Raji (cell line): ENCODE results near the gene MEIOC.

ENCODE experiments used
- POLR2A ChIP-seq: IDR thresholded peaks from 2 replicates; pipeline ENCODE4 v1.6.1; 2011; ENCODE audit warnings: low read depth, low read length, control low read depth; ENCODE audit not compliant: insufficient read depth

MEIOC gene

GRCh38 chr17:44655983-44656710 is at the start of gene MEIOC:
Gene MEIOC (plus strand): TSS chr17:44656468. CDS start chr17:44656614, 146 bp downstream.
- no peak for TF ChIP-seq POLR2A

- no peak for TF ChIP-seq POLR2A
Measured at GRCh38 chr17:44606658-44607057, 49.6 kb upstream of the MEIOC start.

DNA sequence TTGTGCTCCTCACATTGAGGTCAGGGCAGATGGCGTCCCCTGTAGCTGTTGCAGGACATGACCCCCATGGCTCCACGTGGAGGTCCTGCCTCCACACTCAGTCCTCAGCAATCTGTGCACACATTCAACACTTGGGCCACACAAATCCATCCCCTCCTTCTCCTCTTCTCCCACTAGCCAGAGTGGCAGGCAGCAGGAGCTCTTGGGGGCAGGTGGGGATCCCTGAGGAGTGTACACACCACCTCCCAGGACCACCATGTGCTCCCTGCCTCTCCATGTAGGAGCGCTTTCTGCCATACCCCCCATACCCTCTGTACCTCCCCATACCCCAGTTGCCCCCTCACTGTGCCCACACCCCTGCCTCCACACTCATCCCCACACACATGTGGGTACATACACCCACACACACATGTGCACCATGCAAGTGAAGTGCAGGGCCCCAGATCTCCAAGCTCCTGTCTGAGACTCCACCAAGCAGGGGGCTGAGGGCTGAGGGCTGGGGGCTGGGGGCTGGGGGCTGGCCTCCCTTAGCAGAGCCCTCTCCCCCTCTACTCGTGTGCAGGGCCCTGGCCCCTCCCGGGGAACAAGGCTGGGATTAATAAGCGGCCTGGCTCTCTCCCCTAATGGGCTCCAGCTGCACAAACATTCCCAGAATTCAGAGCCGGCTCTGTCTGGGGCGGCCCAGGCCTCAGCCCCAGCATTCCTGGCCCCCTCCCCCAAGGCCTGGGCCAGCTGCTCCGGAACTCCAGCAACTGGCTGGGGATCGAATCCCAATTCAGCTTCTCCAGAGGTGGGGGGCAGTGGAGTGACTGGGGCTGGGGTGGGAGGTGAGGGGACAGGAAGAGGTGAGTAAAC is 48.2 kb upstream of the MEIOC start:
- TF ChIP-seq POLR2A, result no peak

DNA sequence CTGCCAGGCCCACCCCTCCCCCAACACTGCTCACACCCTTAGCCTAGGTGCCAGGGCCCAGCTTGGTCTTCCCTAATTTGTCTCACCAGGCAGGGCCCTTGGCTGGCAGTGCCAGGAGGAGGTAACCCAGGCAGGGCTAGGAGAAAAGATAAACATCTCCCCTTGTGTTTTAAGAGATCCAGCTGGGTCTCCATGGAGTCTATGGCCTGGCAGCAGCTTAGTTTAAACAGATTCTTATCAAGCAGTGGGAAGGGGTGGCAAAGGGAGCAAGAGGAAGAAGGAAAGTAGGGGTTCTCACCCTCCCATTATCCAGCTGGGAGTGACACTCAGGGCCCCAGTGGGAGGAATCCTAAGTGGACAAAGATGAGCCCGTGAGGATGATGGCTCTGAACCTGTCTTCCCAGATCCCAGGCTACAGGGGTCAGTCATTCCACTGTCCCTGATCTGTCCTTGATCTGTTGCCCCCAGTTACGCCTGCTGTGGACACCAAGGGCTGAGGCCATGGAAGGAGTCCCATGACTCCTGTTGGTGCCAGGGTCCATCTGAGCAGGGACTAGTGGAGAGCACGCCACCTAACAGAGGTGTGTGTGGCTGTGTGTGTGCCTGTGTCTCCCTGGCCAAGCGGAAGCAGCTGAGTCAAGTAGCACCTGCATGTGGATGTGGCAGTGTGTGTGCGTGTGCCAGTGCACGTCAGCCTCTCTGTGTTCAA is 47.4 kb upstream of the MEIOC start:
- no peak for TF ChIP-seq POLR2A

GRCh38 chr17:44610331-44610730 is 45.9 kb upstream of the MEIOC start:
- no peak for TF ChIP-seq POLR2A

DNA sequence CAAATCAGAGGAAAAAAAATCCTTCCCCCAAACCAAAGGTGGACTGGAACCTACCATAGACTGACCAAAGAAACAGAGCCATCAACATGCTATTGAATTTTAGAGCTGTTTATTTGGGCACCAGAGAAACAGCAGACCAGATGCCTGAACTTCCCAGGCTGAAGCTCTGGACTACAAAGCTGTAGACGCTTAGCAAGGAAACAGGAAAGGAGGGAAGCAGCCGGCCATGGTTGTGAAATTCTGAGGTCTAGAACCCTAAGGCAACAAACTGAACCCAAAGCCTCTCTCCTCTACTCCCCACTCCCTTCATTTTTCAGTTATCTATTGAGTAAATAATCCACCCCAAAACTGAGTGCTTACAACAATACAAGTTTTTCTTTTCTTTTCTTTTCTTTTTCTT is 45.4 kb upstream of the MEIOC start:
- TF ChIP-seq POLR2A, result no peak

DNA sequence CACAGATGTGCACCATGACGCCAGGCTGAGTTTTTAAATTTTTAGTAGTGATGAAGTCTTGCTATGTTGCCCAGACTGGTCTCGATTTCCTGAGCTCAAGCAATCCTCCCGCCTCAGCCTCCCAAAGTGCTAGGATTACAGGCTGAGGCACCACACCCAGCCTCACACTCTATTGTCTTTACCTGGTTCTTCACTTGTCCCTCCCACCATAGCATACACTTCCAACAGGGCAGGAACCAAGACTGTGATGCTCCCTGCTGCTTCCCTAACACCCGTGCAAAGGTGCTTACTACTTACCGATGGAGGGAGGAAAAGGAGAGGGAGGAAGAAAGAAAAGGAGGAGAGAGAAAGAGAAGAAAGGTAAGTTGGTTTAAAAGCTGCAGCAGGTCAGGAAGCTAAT is 41.4 kb upstream of the MEIOC start:
- no peak for TF ChIP-seq POLR2A

- no peak for TF ChIP-seq POLR2A
Measured at GRCh38 chr17:44623070-44623725, 33.1 kb upstream of the MEIOC start.

DNA sequence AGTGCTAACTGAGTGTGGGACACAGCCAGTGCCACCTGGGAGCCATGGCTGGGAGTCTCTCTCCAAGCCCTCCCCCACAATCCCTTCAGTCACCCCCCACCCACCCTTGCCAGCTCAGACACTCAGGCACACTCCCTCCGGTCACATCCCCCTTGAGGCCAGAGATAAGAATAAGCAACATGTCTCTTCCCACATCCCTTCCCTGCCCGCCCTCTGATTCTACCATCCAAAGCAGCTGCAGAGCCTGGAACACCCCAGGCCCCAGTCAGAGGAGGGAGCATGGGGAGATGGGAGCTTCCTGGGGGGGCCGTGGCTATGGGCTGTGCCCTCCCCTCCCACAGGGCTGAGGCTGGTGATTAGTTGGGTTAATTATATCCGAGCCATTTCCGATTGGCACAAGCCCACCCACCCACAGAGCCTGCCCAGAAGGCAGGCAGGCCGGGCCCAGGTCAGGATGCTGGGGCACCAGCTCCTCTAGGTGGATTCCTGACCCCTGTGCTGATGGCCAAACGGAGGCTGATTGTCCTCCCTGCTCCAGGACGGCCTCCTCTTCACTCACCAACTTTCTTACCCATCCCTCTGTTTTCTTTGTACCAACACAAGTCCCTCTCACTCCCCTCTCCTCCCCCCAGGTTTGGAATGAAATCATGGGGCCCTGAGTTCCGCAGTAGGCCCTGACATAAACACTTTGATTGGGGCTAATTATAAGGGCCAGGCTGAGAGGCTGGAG is 28.6 kb upstream of the MEIOC start:
- TF ChIP-seq POLR2A, result no peak

- TF ChIP-seq POLR2A, result no peak
Measured at GRCh38 chr17:44628243-44629188, 27.8 kb upstream of the MEIOC start.

DNA sequence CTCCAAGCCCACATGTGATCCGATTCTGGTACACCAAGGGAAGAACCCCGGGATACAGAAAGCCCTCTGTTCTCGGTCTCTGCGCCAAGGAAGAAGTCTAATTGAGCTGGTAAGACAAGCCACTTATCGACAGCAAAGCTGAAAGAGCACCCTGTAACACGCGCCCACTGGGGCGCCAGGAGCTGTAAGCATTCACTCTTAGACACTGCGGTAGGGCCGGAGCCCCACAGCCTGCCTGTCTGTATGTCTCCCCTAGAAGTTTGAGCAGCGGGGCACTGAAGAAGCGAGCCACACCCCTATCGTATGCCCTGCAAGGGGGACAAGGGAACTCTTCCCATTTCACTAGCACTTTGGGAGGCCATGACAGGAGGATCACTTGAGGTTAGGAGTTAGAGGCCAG is 27.0 kb upstream of the MEIOC start:
- no peak for TF ChIP-seq POLR2A

GRCh38 chr17:44630703-44631102 is 25.6 kb upstream of the MEIOC start:
- TF ChIP-seq POLR2A, result no peak

- TF ChIP-seq POLR2A, result no peak
Measured at GRCh38 chr17:44633998-44634397, 22.3 kb upstream of the MEIOC start.
